GM12892 (cell line): ENCODE results near the gene SKA2.

Source experiments
- POLR2A ChIP-seq: IDR thresholded peaks from 2 replicates; pipeline ENCODE4 v1.6.1; 2011; ENCODE audit warnings: low read depth, low read length, control low read depth
- TAF1 ChIP-seq: IDR thresholded peaks from 2 replicates; pipeline ENCODE4 v1.6.1; 2011; ENCODE audit warnings: low read depth, mild to moderate bottlenecking, control low read depth, low read length, borderline replicate concordance

DNA sequence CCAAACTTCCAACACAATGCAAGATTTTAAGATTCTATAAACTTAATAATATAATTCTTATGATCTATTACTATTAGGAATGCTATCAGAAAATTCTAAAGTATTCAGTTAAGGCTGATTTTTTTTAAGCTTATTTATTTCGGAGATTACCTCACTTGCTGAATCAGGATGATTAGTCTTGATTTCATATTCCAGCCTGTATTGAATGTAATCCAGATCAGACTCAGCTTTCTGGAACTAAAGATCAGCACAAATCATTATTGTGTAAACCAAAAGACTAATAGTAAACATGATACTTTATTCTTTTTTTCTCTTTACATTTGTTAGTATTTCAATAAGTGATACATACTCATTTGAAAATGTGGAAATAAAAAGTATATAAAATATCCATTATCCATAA lies 23.9 kb downstream of the SKA2 start:
- TF ChIP-seq POLR2A (no peak), TAF1 (no peak)
